ENCODE data around the gene BFSP2.

- no peak for TF ChIP-seq CTCF (IDR thresholded peaks at IDR 0.05; ENCODE audit: low read length)
- TF ChIP-seq EZH2 (IDR thresholded peaks at IDR 0.05; ENCODE audit: borderline replicate concordance, low read length): no peak
Measured at GRCh38 chr3:133492159-133492741, 92.4 kb downstream of the BFSP2 start.
